GM18909 (cell line): Measurements from ENCODE around the gene STK38L.

Source experiments
- ATAC-seq: cut with Tn5 transposase; IDR thresholded peaks from one replicate; pipeline ENCODE4 v1.9.1; 2021; ENCODE audit warnings: mild to moderate bottlenecking; ENCODE audit not compliant: unreplicated experiment, poor library complexity

Gene STK38L

GRCh38 chr12:27272373-27273028 lies 28.4 kb downstream of the STK38L start:
- no peak for ATAC-seq

- ATAC-seq: no peak
Measured at GRCh38 chr12:27273114-27273513, 29.0 kb downstream of the STK38L start.

GRCh38 chr12:27274706-27275105 lies 30.6 kb downstream of the STK38L start:
- no peak for ATAC-seq

GRCh38 chr12:27276275-27276674 lies 32.2 kb downstream of the STK38L start:
- ATAC-seq: no peak

- peak; percentile 78 for ATAC-seq
Measured at GRCh38 chr12:27277846-27278260, 33.8 kb downstream of the STK38L start.

- no peak for ATAC-seq
Measured at GRCh38 chr12:27279826-27280225, 35.7 kb downstream of the STK38L start.

GRCh38 chr12:27280412-27280811 lies 36.3 kb downstream of the STK38L start:
- no peak for ATAC-seq

GRCh38 chr12:27282754-27283153 lies 38.7 kb downstream of the STK38L start:
- ATAC-seq: no peak

- ATAC-seq: no peak
Measured at GRCh38 chr12:27284021-27284420, 39.9 kb downstream of the STK38L start.

GRCh38 chr12:27284751-27285150 lies 40.7 kb downstream of the STK38L start:
- ATAC-seq: peak; percentile 67

- no peak for ATAC-seq
Measured at GRCh38 chr12:27285403-27285802, 41.3 kb downstream of the STK38L start.

GRCh38 chr12:27289414-27289813 lies 45.3 kb downstream of the STK38L start:
- peak; percentile 42 for ATAC-seq

GRCh38 chr12:27290501-27291168 lies 46.5 kb downstream of the STK38L start:
- no peak for ATAC-seq

GRCh38 chr12:27291862-27292261 lies 47.8 kb downstream of the STK38L start:
- ATAC-seq: no peak

GRCh38 chr12:27292718-27293117 lies 48.6 kb downstream of the STK38L start:
- ATAC-seq: no peak

- ATAC-seq: no peak
Measured at GRCh38 chr12:27293463-27293862, 49.4 kb downstream of the STK38L start.

GRCh38 chr12:27296674-27297073 lies 52.6 kb downstream of the STK38L start:
- no peak for ATAC-seq

- ATAC-seq: no peak
Measured at GRCh38 chr12:27297566-27297965, 53.5 kb downstream of the STK38L start.

- no peak for ATAC-seq
Measured at GRCh38 chr12:27299102-27299501, 55.0 kb downstream of the STK38L start.

GRCh38 chr12:27300226-27300625 lies 56.1 kb downstream of the STK38L start:
- ATAC-seq: no peak

- ATAC-seq: no peak
Measured at GRCh38 chr12:27303139-27304111, 59.3 kb downstream of the STK38L start.
